T-helper 1 cell treated with Interleukin-12 subunit alpha and Interleukin-12 subunit beta and Interleukin-4 antibody, amounts not matched to agents 30 ng/mL and 1 ng/mL, for 36 hours (primary cell): ENCODE data around the gene IL3. TPM values are rescaled to one million over a fixed set of nuclear protein-coding genes. Genes with fewer than 3 reads are reported as not detected.

Experiments
- intact Hi-C: fragments of 100-400 bp; cut with micrococcal nuclease; formaldehyde crosslinking; loops from one replicate; pipeline ENCODE4 v1.15.1; 2024
- total RNA-seq: library from RNA; stranded (reverse); gene quantifications from 2 replicates; pipeline ENCODE4 v1.2.3, GENCODE V29; 2022

IL3 gene
- total RNA-seq, 1 donor from 2014 or later, result 6.0 TPM

- intact Hi-C loops, result loop anchor here (10.0 kb wide), 1 partner anchor 770 kb away; no protein-coding TSS in a partner anchor
These were observed 35.6 kb upstream of the IL3 start for GRCh38 chr5:132024789-132025402.

DNA sequence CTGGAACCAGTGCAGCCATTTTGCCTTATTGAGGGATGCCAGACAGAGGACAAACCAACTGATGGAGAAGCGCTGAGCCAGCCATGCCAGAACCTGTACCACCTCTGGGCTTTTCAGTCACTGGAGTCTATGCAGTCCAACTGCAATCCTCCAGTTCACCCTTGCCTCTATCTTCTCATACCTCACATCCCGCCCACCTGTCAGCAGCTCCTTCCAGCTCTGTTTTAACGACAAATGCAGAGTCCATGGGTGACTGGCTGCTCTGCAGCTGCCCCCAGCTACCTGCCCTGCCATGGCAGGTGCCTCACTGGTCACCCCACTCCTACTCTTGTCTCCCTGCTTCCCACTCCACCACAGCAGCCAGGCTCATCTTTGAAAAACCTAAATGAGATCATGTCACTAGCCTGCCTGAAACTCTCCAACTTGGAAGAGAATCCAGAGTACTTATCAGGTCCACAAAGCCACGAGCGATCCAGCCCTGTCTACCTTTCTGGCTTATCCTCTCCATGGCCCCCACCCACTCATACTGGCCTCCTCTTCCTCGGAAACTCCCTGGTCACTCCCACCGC lies 35.0 kb upstream of the IL3 start:
- intact Hi-C loops, result loop anchor here (10.0 kb wide), 1 partner anchor 771 kb away; no protein-coding TSS in a partner anchor

DNA sequence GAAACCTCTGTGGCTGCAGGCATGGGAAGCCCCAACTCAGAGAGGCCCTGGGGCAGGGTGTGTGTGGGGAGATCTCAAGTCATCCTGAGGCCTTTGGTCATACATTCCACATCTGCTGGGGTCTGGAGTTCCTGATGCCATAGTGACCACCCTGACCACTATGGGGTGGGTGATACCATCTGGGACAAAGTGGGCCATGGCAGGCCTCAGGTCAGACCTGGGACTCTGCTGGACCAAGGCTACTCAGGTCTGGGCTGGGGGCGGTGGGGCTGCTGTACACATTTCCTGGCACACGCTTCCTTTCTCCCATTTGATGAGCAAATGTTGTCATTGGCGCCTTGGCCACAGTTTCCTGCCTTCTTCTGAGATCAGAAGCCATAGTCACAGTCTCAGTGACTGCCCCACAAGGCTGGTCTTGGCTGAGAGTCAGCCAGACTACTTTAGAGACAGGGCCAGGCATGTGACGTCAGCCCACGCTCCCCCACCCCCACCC lies 33.9 kb upstream of the IL3 start:
- intact Hi-C loops, result loop anchor here (10.0 kb wide), 1 partner anchor 772 kb away; no protein-coding TSS in a partner anchor

- intact Hi-C loops, result loop anchor here (10.0 kb wide), 1 partner anchor 772 kb away; no protein-coding TSS in a partner anchor
These were observed 33.4 kb upstream of the IL3 start for GRCh38 chr5:132027027-132027426.

DNA sequence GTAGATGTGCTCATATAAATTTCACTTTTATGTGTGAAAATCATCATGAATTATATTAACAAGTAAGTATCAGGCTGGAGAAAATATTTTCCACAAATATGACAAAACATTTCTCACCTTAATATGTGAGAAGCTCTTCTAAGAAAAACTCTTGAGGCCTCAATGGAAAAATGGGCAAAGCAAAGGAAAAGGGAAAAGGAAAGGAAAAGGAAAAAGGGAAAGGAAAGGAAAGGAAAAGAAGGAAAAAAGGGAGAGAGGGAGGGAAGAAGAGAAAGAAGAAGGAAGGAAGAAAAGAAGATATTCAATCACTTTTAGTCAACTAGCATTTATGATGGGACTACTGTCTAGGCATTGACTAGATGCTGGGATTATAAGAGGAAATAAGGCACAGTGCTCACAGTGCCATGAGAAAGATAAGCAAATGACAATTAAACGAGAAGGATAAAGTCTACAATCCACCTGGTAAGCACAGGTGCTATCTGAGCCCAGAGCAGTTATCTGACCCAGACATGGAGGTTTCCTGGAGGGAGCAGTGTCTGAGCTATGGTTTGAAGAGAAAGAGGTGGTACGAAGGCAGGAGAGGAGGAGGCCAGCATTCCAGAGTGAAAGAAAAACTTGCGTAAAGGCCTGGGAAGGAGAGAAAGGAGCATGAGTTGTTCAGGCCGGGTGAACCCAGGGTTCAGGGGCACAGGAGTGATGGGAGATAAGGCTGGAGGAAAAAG lies 30.7 kb upstream of the IL3 start:
- intact Hi-C loops, result loop anchor here (10.0 kb wide), 1 partner anchor 775 kb away; no protein-coding TSS in a partner anchor

DNA sequence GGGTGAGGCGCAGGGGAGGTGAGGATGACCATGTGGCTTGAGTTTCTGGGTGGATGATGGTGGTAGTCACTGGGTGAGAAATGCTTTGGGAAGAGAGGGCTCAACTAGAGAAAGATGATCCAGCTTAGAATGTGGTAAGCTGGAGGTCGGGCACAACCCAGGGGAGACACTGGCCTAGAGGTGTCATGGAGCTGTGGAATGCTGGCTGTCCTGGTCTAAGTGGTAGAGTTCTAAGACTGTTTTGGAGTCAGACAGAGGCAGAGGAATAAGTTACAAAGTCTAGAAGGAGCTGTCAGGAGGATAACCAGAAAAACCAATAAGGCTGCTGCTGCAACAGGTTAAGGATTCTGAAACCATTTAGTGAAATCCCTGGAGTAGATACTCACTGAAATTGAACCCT lies 29.8 kb upstream of the IL3 start:
- intact Hi-C loops, result no loop called here

GRCh38 chr5:132032196-132032595 lies 28.3 kb upstream of the IL3 start:
- intact Hi-C loops, result no loop called here

GRCh38 chr5:132033122-132033521 lies 27.3 kb upstream of the IL3 start:
- intact Hi-C loops, result no loop called here

GRCh38 chr5:132037353-132037752 lies 23.1 kb upstream of the IL3 start:
- intact Hi-C loops, result no loop called here

DNA sequence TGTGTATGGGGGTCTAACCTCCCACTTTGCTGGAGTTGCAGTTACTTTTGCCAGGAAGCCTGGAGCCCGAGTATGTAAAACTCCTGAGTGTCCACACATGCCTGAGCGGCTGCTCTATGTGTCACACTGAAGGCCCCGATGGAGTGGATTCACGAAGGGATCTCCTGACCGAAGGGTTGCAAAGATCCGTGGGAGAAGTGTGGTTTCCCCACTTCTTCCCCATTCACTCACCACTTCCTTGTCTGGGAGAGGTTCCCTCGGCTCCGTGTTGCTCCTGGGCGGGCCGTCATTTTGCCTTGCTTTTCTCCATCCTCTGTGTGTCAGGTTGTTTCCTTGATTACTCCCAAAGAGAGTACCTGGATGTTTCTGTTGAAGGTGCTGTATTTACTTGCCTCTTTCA lies 16.2 kb upstream of the IL3 start:
- intact Hi-C loops, result no loop called here

DNA sequence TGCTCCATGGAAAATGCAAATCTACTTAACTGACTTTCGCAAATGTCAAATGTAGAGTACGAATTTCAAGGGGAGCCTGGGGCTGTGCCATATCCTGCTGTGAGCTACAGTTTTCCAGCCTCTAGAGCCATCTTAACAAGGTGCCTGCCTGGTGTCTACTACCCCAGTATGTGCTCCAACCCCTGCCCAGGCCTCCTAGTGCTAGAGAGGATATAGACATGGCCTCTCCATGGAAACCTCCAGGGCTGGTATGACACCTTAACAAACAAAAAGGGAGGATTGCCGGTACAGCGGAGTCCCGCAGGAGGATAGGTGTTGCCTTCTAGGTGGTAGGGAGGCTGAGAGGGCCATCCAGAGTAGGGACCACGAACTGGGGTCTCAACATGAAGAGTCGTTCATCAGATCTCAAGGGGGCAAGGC lies 13.6 kb upstream of the IL3 start:
- intact Hi-C loops, result no loop called here

- intact Hi-C loops, result no loop called here
These were observed 11.4 kb upstream of the IL3 start for GRCh38 chr5:132049093-132049492.

- intact Hi-C loops, result no loop called here
These were observed 10.9 kb upstream of the IL3 start for GRCh38 chr5:132049559-132049958.

DNA sequence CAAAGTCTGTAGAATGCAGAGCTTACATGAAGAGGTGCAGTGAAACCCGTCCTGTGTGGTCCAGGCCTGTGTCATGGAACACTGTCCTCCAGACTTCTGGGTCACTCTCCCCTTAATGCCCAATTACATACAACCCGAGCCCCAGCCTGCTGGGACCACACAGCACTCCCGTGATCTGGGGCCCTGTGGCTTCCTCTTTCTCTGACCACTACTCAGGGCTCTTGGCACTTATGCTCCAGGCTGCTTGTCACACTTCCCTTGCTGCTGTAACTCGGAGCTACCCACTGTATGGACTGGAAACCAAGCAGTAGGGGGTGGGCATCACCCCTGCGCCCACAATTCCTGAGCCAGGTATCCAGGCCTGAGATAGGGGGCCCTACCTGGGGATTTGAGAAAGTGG lies 10.3 kb upstream of the IL3 start:
- intact Hi-C loops, result no loop called here

- intact Hi-C loops, result no loop called here
These were observed 9.5 kb upstream of the IL3 start for GRCh38 chr5:132050661-132051552.

DNA sequence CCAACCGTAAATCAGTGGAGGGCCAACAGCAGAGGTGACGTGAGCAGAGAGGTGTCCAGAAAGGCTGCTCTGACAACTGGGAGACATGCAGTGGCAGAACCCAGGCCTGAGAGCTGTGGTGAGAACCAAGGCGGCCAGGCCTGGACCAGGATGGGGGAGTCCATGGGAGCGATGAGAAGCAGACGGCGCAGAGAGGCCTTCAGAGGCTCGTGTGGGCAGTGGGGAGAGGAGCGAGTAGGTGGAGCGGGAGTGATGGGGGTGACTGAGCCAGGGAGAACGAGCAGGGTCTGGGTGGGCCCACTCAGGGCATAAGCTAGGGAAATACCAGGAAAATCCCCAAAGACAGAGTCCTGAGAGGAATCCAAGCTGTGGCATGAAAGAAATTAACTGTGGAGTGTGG lies 7.9 kb upstream of the IL3 start:
- intact Hi-C loops, result no loop called here

DNA sequence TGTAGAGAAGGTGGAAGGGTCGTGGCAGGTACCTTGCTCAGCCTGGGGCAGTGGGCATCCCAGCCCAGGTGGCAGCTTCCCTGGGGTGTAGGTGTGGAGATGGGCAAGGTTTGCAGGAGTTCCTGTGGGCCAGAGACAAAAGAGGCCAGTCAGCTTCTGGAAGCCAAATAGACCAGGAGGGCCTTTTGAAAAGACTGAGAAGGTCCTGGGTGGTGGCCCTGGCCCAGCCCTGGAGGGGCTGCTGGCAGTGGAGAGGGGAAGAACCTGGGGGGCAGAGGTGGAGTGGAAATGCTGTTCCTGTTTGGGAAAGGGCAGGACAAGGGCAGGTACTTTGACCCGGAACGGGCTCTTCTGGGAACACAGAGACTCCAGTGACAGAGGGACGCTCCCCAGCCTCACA lies 7.0 kb upstream of the IL3 start:
- intact Hi-C loops, result no loop called here

- intact Hi-C loops, result no loop called here
These were observed 6.3 kb upstream of the IL3 start for GRCh38 chr5:132054031-132054696.

GRCh38 chr5:132054697-132055440 lies 5.6 kb upstream of the IL3 start:
- intact Hi-C loops, result no loop called here

DNA sequence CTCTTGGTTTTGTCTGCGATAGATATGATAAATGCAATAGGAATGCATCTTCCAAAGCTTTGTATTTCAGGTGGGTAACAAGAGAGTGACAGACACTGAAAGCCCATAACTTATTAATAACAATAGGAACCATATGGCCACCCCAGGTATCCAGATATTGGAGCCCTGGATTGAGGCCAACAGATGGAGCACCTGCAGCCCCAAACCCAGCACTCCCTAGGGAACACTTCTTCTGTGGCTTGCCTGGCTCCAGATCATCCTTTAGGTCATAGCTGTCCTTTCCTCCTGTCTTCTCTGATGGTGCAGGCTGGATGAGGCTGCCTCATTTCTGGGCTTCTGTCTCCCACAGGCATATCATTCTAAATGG lies 5.0 kb upstream of the IL3 start:
- intact Hi-C loops, result no loop called here
